ENCODE results near the gene CAD. TPM values are rescaled to one million over a fixed set of nuclear protein-coding genes. Genes with fewer than 3 reads are reported as not detected.

Gene CAD
- total RNA-seq, 2 donors from 2014 or later = 120 to 127 TPM

DNA sequence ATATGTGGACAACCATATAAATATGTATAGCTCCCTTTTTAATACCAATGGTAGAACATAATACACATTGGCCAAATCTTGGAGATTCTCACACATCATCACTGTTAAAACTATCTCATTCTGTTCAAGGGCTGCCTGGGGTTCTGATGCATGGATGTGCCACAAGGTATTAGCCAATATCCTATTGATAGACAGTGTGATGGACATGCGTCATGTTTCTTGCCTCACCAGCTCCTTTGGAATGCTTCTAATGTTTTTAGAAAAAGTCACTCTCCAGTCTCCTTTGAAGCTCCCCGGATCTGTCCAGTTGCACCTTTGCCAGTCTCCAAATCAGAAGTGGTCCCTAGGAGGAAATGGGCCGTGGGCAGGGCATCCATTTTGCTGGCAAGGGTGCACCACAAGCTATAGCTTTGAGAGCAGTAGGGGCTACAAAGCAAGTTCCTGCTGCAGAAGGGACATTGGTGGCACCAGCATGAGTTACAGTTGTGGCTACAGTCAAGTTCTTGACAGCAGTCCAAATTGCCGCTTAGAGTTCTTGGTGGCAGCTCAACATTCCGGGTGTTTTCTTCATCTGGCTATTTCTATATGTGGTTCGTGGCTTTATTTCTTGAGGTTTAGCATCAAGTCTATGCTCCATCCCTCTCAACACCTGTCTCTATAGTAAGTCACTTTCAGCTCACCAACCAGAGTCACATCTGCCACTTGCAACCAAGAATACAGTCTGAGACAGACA lies 30.4 kb upstream of the CAD start:
- Histone ChIP-seq H3K9ac (ENCODE audit: extremely low read depth, low read length, poor library complexity, severe bottlenecking) (no peak overlapping the region), H3K36me3 (ENCODE audit: control insufficient read depth, insufficient read depth, low read length) (no peaks in the 10 kb centered on the region), H3K4me3 (ENCODE audit: low read length) (no peak overlapping the region), H3K4me1 (ENCODE audit: control insufficient read depth, insufficient read depth, low read length) (no peaks in the 10 kb centered on the region), H3K27me3 (ENCODE audit: control insufficient read depth, insufficient read depth, low read length, poor library complexity, severe bottlenecking) (no peaks in the 10 kb centered on the region), H3K9me3 (ENCODE audit: control insufficient read depth, low read length) (no peaks in the 10 kb centered on the region), H3K27ac (ENCODE audit: low read depth, low read length) (no peak overlapping the region)
- Mint-ChIP-seq H3K27ac (no peak overlapping the region), H3K36me3 (ENCODE audit: low read depth) (no peaks in the 10 kb centered on the region), H3K4me3 (no peak overlapping the region), H3K27me3 (ENCODE audit: insufficient read depth) (no peaks in the 10 kb centered on the region), H3K4me1 (peaks cover 8% of the 10 kb centered on the region), H3K9me3 (peaks cover 12% of the 10 kb centered on the region)
- TF ChIP-seq, protein P1, sequence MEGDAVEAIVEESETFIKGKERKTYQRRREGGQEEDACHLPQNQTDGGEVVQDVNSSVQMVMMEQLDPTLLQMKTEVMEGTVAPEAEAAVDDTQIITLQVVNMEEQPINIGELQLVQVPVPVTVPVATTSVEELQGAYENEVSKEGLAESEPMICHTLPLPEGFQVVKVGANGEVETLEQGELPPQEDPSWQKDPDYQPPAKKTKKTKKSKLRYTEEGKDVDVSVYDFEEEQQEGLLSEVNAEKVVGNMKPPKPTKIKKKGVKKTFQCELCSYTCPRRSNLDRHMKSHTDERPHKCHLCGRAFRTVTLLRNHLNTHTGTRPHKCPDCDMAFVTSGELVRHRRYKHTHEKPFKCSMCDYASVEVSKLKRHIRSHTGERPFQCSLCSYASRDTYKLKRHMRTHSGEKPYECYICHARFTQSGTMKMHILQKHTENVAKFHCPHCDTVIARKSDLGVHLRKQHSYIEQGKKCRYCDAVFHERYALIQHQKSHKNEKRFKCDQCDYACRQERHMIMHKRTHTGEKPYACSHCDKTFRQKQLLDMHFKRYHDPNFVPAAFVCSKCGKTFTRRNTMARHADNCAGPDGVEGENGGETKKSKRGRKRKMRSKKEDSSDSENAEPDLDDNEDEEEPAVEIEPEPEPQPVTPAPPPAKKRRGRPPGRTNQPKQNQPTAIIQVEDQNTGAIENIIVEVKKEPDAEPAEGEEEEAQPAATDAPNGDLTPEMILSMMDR (conservative IDR thresholded peaks at IDR 0.05) = no peak
- 78 to 97% methylated on average over 3 to 6 of the region's 6 CpGs for WGBS, 2 experiments (ENCODE audit: insufficient coverage in 1 of 2, insufficient read length in 1 of 2)
- DNase-seq = no peak

DNA sequence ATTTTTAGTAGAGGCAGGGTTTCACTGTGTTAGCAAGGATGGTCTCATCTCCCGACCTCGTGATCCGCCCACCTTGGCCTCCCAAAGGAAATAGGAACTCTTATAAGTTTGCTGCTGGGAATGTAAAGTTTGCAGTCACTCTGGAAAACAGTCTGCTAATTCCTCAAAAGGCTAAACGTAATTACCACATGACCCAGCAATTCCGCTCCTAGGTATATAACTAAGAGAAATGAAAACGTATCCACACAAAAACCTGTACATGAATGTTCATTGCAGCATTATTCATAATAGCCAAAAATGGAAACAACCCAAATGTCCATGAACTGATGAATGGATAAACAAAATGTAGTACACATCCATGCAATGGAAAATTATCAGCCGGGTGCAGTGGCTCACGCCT lies 27.2 kb upstream of the CAD start:
- Histone ChIP-seq H3K27me3 (ENCODE audit: control insufficient read depth, insufficient read depth, low read length, poor library complexity, severe bottlenecking) (no peaks in the 10 kb centered on the region), H3K9me3 (ENCODE audit: control insufficient read depth, low read length) (no peaks in the 10 kb centered on the region), H3K4me1 (ENCODE audit: control insufficient read depth, insufficient read depth, low read length) (no peaks in the 10 kb centered on the region), H3K36me3 (ENCODE audit: control insufficient read depth, insufficient read depth, low read length) (no peaks in the 10 kb centered on the region), H3K27ac (ENCODE audit: low read depth, low read length) (no peak overlapping the region), H3K9ac (ENCODE audit: extremely low read depth, low read length, poor library complexity, severe bottlenecking) (no peak overlapping the region), H3K4me3 (ENCODE audit: low read length) (no peak overlapping the region)
- H3K27ac Mint-ChIP-seq = no peak overlapping the region
- TF ChIP-seq, protein P1 (conservative IDR thresholded peaks at IDR 0.05) = no peak
- 95 to 100% methylated on average over 3 to 8 of the region's 8 CpGs for WGBS, 2 experiments (ENCODE audit: insufficient coverage in 1 of 2, insufficient read length in 1 of 2)
- no peaks in the 10 kb centered on the region for H3K27me3 Mint-ChIP-seq (ENCODE audit: insufficient read depth)
- H3K4me1 Mint-ChIP-seq = peaks cover 12% of the 10 kb centered on the region
- H3K9me3 Mint-ChIP-seq = peaks cover 12% of the 10 kb centered on the region
- H3K4me3 Mint-ChIP-seq = no peak overlapping the region
- no peak for DNase-seq
- no peaks in the 10 kb centered on the region for H3K36me3 Mint-ChIP-seq (ENCODE audit: low read depth)

DNA sequence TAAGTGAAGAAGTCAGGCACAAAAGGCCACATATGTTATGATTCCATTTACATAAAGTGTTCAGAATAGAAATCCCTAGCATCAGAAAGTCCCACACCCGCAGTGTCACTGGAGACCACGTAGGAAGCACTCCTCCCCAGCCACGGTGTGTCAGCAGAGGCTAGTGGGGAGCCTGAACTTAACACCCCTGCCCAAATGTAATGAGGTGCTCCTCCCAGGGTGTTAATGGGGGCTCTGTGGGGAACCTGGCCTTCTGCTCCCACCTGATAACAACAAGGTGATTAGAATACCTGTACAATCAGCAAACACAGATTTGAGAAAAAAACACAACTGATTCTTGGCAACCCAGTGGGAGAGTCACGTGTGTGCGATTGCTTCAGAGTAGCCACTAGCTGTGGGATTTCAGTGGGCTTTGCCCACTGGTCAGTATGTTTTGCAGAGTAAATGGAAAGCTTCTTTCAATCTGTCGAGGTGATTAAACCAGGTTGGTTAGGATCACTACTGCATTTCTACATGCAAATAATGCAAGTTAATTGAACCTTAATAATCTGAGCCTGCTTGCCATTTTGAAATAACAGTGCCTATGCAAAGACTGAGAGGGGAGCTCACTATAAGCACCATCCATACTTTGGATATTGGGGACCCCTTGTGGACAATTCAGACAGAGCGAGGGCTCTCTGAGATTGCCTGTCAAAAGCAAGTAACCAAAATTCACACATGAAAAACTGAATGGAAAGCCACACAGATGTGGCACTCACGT lies 25.9 kb upstream of the CAD start:
- 59 to 61% methylated on average over 7 to 8 of the region's 8 CpGs for WGBS, 2 experiments (ENCODE audit: insufficient coverage in 1 of 2, insufficient read length in 1 of 2)
- H3K9ac ChIP-seq (ENCODE audit: extremely low read depth, low read length, poor library complexity, severe bottlenecking) = no peak overlapping the region
- TF ChIP-seq, protein P1 (conservative IDR thresholded peaks at IDR 0.05) = peak; percentile 82
- Mint-ChIP-seq H3K4me1 (peaks cover 10% of the 10 kb centered on the region), H3K36me3 (ENCODE audit: low read depth) (no peaks in the 10 kb centered on the region), H3K9me3 (peaks cover 12% of the 10 kb centered on the region), H3K4me3 (no peak overlapping the region), H3K27ac (peak overlapping the region; percentile 13), H3K27me3 (ENCODE audit: insufficient read depth) (no peaks in the 10 kb centered on the region)
- no peaks in the 10 kb centered on the region for H3K36me3 ChIP-seq (ENCODE audit: control insufficient read depth, insufficient read depth, low read length)
- peak; percentile 81 for DNase-seq
- H3K27me3 ChIP-seq (ENCODE audit: control insufficient read depth, insufficient read depth, low read length, poor library complexity, severe bottlenecking) = no peaks in the 10 kb centered on the region
- H3K27ac ChIP-seq (ENCODE audit: low read depth, low read length) = no peak overlapping the region
- H3K9me3 ChIP-seq (ENCODE audit: control insufficient read depth, low read length) = no peaks in the 10 kb centered on the region
- H3K4me1 ChIP-seq (ENCODE audit: control insufficient read depth, insufficient read depth, low read length) = no peaks in the 10 kb centered on the region
- H3K4me3 ChIP-seq (ENCODE audit: low read length) = no peak overlapping the region

Measured in endodermal cell (in vitro differentiated cells).